HL-60/S4 (cell line): ENCODE data around the gene LHFPL6.
"Not testable (repeated sequence)": the region's sequence is repeated elsewhere in the genome, so short reads cannot be mapped to it uniquely, and the experiment has no call there.

Source experiments
- in situ Hi-C: fragments of 300-500 bp; cut with MboI; formaldehyde crosslinking; loops from 2 replicates; pipeline ENCODE4 v1.14.3; 2022; ENCODE audit warnings: low sequenced_read_pairs

LHFPL6 gene

GRCh38 chr13:39370048-39370447 lies 232.9 kb downstream of the LHFPL6 start:
- in situ Hi-C loops: no loop called here

GRCh38 chr13:39369161-39369890 lies 233.7 kb downstream of the LHFPL6 start:
- in situ Hi-C loops: no loop called here

- in situ Hi-C loops: no loop called here
Observed at GRCh38 chr13:39365879-39366278, 237.1 kb downstream of the LHFPL6 start.

- in situ Hi-C loops: no loop called here
Observed at GRCh38 chr13:39364947-39365468, 238.0 kb downstream of the LHFPL6 start.

GRCh38 chr13:39363382-39363772 lies 239.6 kb downstream of the LHFPL6 start:
- in situ Hi-C loops: no loop called here

GRCh38 chr13:39362652-39363381 lies 240.2 kb downstream of the LHFPL6 start:
- in situ Hi-C loops: no loop called here

GRCh38 chr13:39353988-39354387 lies 249.0 kb downstream of the LHFPL6 start:
- in situ Hi-C loops: no loop called here

GRCh38 chr13:39350461-39350881 lies 252.5 kb downstream of the LHFPL6 start:
- in situ Hi-C loops: no loop called here

- in situ Hi-C loops: no loop called here
Observed at GRCh38 chr13:39349391-39349960, 253.5 kb downstream of the LHFPL6 start.

GRCh38 chr13:39347926-39348901 lies 254.8 kb downstream of the LHFPL6 start:
- in situ Hi-C loops: no loop called here

GRCh38 chr13:39345982-39346381 lies 257.0 kb downstream of the LHFPL6 start:
- in situ Hi-C loops: no loop called here

GRCh38 chr13:39341251-39341650 lies 261.7 kb downstream of the LHFPL6 start:
- in situ Hi-C loops: no loop called here

- in situ Hi-C loops: not testable (repeated sequence)
Observed at GRCh38 chr13:39338114-39338513, 264.9 kb downstream of the LHFPL6 start.

- in situ Hi-C loops: no loop called here
Observed at GRCh38 chr13:39336937-39337336, 266.1 kb downstream of the LHFPL6 start.

GRCh38 chr13:39336207-39336606 lies 266.8 kb downstream of the LHFPL6 start:
- in situ Hi-C loops: no loop called here

- in situ Hi-C loops: no loop called here
Observed at GRCh38 chr13:39335721-39336120, 267.3 kb downstream of the LHFPL6 start.

GRCh38 chr13:39330504-39330903 lies 272.5 kb downstream of the LHFPL6 start:
- in situ Hi-C loops: no loop called here

GRCh38 chr13:39329182-39329639 lies 273.8 kb downstream of the LHFPL6 start:
- in situ Hi-C loops: no loop called here

- in situ Hi-C loops: no loop called here
Observed at GRCh38 chr13:39327172-39327479, 275.9 kb downstream of the LHFPL6 start.

GRCh38 chr13:39326469-39327171 lies 276.4 kb downstream of the LHFPL6 start:
- in situ Hi-C loops: no loop called here
